ENCODE measurements around the gene SRMS. TPM values are rescaled to one million over a fixed set of nuclear protein-coding genes. Genes with fewer than 3 reads are reported as not detected.

Gene SRMS
- total and polyA plus RNA-seq, 2 donors (not counting 3 experiments of a cell fraction or from before 2014, with no cell fraction given): not detected

DNA sequence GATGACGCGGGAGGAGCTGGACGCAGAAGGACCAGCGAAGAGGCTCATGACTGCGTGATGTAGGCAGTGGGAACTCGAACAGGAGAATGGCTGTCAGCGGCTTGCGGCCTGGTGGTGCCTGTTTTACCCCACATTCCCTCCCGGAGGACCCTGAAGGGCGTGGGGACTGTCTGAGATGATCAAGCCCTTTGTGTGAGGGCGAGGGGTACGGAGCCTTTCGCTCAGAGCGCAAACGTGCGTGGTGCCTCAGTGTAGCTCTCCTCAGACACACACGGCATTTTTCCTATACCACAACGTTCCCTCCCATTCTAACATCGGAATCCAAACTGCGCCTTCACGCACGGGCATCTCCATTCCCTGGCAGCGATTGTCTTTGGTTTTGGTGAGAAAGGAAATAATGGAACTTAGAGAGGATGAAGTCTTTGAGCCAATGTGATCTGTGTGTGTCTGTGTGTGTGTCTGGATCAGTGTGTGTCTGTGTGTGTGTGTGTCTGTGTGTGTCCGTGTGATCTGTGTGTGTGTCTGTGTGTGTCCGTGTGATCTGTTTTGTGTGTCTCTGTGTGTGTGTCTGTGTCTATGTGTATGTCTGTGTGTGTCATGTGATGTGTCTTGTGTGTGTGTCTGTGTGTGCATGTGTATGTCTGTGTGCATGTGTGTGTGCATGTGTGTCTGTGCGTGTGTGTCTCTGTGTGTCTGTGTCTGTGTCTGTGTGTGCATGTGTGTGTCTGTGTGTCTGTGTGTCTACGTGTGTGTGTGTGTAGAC, 15.7 kb downstream of the SRMS start:
- no peak for FAIRE-seq
- no peaks in the 10 kb centered on the region for H3K79me2 ChIP-seq (ENCODE audit: control insufficient read depth, insufficient read depth, low read length)
- CTCF ChIA-PET: no interaction called here

DNA sequence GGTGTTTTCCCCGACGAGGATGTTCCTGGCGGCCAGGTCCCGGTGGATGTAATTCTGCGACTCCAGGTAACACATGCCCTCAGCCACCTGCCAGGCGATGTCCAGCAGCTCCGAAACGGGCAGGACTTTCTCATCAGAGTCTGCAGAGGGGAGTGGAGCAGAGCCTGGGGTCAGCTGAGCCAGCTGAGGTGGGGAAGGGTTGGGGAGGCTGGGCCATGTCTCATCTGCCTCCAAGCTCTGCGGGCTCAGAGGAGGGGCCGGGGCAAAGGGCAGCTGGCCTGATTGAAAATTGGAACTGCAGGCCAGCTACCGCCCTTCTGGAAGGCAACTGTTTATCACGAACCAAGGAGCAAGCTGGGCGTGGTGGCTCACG, 16.8 kb downstream of the SRMS start:
- H3K9me1 ChIP-seq (replicated peaks; ENCODE audit: control insufficient read depth, extremely low read depth, insufficient read depth, low read length): no peaks in the 10 kb centered on the region
- no TSS peak for BruUV-seq (replicated peaks)
- intact Hi-C loops (cut with micrococcal nuclease): no loop called here
- H3K9me3 ChIP-seq (replicated peaks; ENCODE audit: control insufficient read depth, insufficient read depth, low read length): no peaks in the 10 kb centered on the region
- no peaks in the 10 kb centered on the region for H3K36me3 ChIP-seq (ENCODE audit: control insufficient read depth in 2 of 2, extremely low read depth in 1 of 2, insufficient read depth in 2 of 2, low read length in 2 of 2)
- H3K9ac ChIP-seq (replicated peaks; ENCODE audit: extremely low read depth, insufficient read depth, low read length): no peak overlapping the region
- ChIA-PET CTCF (no interaction called here), POLR2A (no interaction called here)
- no peaks in the 10 kb centered on the region for H3K4me1 ChIP-seq (ENCODE audit: control insufficient read depth, extremely low read depth, insufficient read depth, low read length)
- FAIRE-seq: no peak
- no peaks in the 10 kb centered on the region for H4K20me1 ChIP-seq (replicated peaks; ENCODE audit: control insufficient read depth, extremely low read depth, insufficient read depth, low read length)
- H3K27me3 ChIP-seq (ENCODE audit: control insufficient read depth in 2 of 2, insufficient read depth in 2 of 2, low read length in 2 of 2): no peaks in the 10 kb centered on the region
- dilution Hi-C loops (cut with MboI; ENCODE audit: extremely low pct_ligation_motif_present, low sequenced_read_pairs): no loop called here
- H3K27ac ChIP-seq (ENCODE audit: insufficient read depth, low read depth, low read length): no peak overlapping the region
- H3K4me3 ChIP-seq (replicated peaks in 1 of 3; ENCODE audit: insufficient read depth in 1 of 3, low read depth in 1 of 3, low read length in 3 of 3): no peak overlapping the region
- TF ChIP-seq POLR2AphosphoS5 (IDR thresholded peaks at IDR 0.05; ENCODE audit: insufficient read depth, low read depth, low read length): no peak
- no peak for TF ChIP-seq EZH2 (IDR thresholded peaks at IDR 0.05; ENCODE audit: borderline replicate concordance, low read depth, low read length, severe bottlenecking)
- TF ChIP-seq POLR2A (IDR thresholded peaks at IDR 0.05; ENCODE audit: low read depth, low read length): no peak
- TF ChIP-seq, protein P1, sequence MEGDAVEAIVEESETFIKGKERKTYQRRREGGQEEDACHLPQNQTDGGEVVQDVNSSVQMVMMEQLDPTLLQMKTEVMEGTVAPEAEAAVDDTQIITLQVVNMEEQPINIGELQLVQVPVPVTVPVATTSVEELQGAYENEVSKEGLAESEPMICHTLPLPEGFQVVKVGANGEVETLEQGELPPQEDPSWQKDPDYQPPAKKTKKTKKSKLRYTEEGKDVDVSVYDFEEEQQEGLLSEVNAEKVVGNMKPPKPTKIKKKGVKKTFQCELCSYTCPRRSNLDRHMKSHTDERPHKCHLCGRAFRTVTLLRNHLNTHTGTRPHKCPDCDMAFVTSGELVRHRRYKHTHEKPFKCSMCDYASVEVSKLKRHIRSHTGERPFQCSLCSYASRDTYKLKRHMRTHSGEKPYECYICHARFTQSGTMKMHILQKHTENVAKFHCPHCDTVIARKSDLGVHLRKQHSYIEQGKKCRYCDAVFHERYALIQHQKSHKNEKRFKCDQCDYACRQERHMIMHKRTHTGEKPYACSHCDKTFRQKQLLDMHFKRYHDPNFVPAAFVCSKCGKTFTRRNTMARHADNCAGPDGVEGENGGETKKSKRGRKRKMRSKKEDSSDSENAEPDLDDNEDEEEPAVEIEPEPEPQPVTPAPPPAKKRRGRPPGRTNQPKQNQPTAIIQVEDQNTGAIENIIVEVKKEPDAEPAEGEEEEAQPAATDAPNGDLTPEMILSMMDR (IDR thresholded peaks at IDR 0.05; ENCODE audit: extremely low read depth in 1 of 2, insufficient read depth in 1 of 2, low read depth in 1 of 2, low read length in 2 of 2): no peak
- no peak overlapping the region for H2AFZ ChIP-seq (ENCODE audit: low read depth, low read length)
- no peak overlapping the region for H3K4me2 ChIP-seq (ENCODE audit: insufficient read depth, low read length)
- DNase-seq (ENCODE audit: low read depth, low spot score): no peak
- H3K79me2 ChIP-seq (ENCODE audit: control insufficient read depth, insufficient read depth, low read length): no peaks in the 10 kb centered on the region

More for the DNA sequence above, 15.7 kb downstream of the SRMS start:
- dilution Hi-C loops (cut with MboI; ENCODE audit: extremely low pct_ligation_motif_present, low sequenced_read_pairs) (no loop called here), intact Hi-C loops (cut with micrococcal nuclease) (no loop called here)
- Histone ChIP-seq H3K36me3 (ENCODE audit: control insufficient read depth in 2 of 2, extremely low read depth in 1 of 2, insufficient read depth in 2 of 2, low read length in 2 of 2) (no peaks in the 10 kb centered on the region), H3K9ac (replicated peaks; ENCODE audit: extremely low read depth, insufficient read depth, low read length) (no peak overlapping the region), H3K9me3 (replicated peaks; ENCODE audit: control insufficient read depth, insufficient read depth, low read length) (no peaks in the 10 kb centered on the region), H3K4me2 (ENCODE audit: insufficient read depth, low read length) (no peak overlapping the region), H3K4me3 (replicated peaks in 1 of 3; ENCODE audit: insufficient read depth in 1 of 3, low read depth in 1 of 3, low read length in 3 of 3) (no peak overlapping the region), H3K27me3 (ENCODE audit: control insufficient read depth in 2 of 2, insufficient read depth in 2 of 2, low read length in 2 of 2) (no peaks in the 10 kb centered on the region), H4K20me1 (replicated peaks; ENCODE audit: control insufficient read depth, extremely low read depth, insufficient read depth, low read length) (no peaks in the 10 kb centered on the region), H3K4me1 (ENCODE audit: control insufficient read depth, extremely low read depth, insufficient read depth, low read length) (no peaks in the 10 kb centered on the region), H2AFZ (ENCODE audit: low read depth, low read length) (no peak overlapping the region), H3K27ac (ENCODE audit: insufficient read depth, low read depth, low read length) (no peak overlapping the region), H3K9me1 (replicated peaks; ENCODE audit: control insufficient read depth, extremely low read depth, insufficient read depth, low read length) (no peaks in the 10 kb centered on the region)
- TF ChIP-seq EZH2 (IDR thresholded peaks at IDR 0.05; ENCODE audit: borderline replicate concordance, low read depth, low read length, severe bottlenecking) (no peak), POLR2AphosphoS5 (IDR thresholded peaks at IDR 0.05; ENCODE audit: insufficient read depth, low read depth, low read length) (no peak), FOS (IDR thresholded peaks at IDR 0.05; ENCODE audit: borderline replicate concordance, insufficient read depth, low read length) (no peak)
- POLR2A ChIA-PET: interaction anchor here (0.7 kb wide), 1 partner anchor 9 kb away, joined by 4 read pairs; no protein-coding TSS in a partner anchor
- DNase-seq (ENCODE audit: low read depth, low spot score): no peak
- no TSS peak for BruUV-seq (replicated peaks)

All from endothelial cell of umbilical vein (primary cell).